ENCODE measurements around the gene PRR20C. TPM values are rescaled to one million over a fixed set of nuclear protein-coding genes. Genes with fewer than 3 reads are reported as not detected.
"Not testable (repeated sequence)": the region's sequence is repeated elsewhere in the genome, so short reads cannot be mapped to it uniquely, and the experiment has no call there.

PRR20C gene
- not detected in 3 replicates for polyA plus RNA-seq
- not detected for polyA plus RNA-seq (2011; ENCODE audit: low read depth)
- not detected in 2 replicates for polyA plus RNA-seq (2011; cell fraction: cytosol; rRNA removed)
- not detected in 2 replicates for polyA plus RNA-seq (2011; cell fraction: nucleus; rRNA removed)
- polyA plus RNA-seq (2012; ENCODE audit: low replicate concordance): not detected in 2 replicates
- polyA minus RNA-seq: not detected in 3 replicates
- polyA minus RNA-seq (2011; cell fraction: cytosol; rRNA and poly(A)+ RNA removed): not detected
- not detected in 2 replicates for polyA minus RNA-seq (2011; cell fraction: nucleus; rRNA and poly(A)+ RNA removed)

DNA sequence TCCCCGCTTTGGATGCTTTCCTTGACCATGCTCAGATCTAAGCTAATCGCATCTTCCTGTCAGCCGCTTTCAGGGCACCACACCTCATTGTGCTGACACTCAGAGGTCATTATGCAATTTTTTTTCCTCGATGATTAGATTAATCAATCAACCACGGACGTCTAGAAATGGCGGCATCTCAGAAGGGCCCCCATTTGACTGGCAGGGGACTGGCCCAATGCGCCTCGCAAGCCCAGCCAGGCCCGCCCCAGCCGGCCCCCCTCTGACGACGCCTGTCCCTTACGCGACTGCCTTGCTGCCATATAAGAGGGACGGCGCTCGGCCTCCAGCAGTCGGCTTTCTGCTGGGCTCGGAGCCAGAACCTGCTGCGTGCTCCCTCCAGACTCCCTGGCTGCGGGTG is at the start of gene PRR20C:
Gene PRR20C, plus strand, starts transcription at position 301 of the 400 bp plus-strand sequence. CDS start 387 bp downstream, outside the sequence.
- H3K4me2 ChIP-seq (ENCODE audit: control insufficient read depth, extremely low read depth, insufficient read depth, low read depth, low read length); H2AFZ ChIP-seq (ENCODE audit: control insufficient read depth, low read length); H3K9ac ChIP-seq (ENCODE audit: control insufficient read depth, extremely low read depth, insufficient read depth, low read length); H3K27ac ChIP-seq (ENCODE audit: control insufficient read depth, insufficient read depth, low read length); H3K36me3 ChIP-seq (ENCODE audit: control insufficient read depth in 2 of 2, extremely low read depth in 1 of 2, insufficient read depth in 2 of 2, low read length in 2 of 2); FAIRE-seq; dilution Hi-C loops (cut with MboI; ENCODE audit: extremely low pct_ligation_motif_present, low sequenced_read_pairs); DNase-seq (ENCODE audit: low read depth, low spot score); H3K79me2 ChIP-seq (ENCODE audit: control insufficient read depth, insufficient read depth, low read length); H3K4me1 ChIP-seq (ENCODE audit: control insufficient read depth, extremely low read depth, insufficient read depth, low read length); H3K4me3 ChIP-seq (ENCODE audit: control insufficient read depth in 2 of 3, extremely low read depth in 1 of 3, insufficient read depth in 2 of 3, low read depth in 1 of 3, low read length in 3 of 3); H4K20me1 ChIP-seq (ENCODE audit: control insufficient read depth, extremely low read depth, insufficient read depth, low read length); H3K27me3 ChIP-seq (ENCODE audit: control insufficient read depth, extremely low read depth, insufficient read depth, low read length); H3K9me1 ChIP-seq (ENCODE audit: control insufficient read depth, extremely low read depth, insufficient read depth, low read length); H3K9me3 ChIP-seq (ENCODE audit: control insufficient read depth, low read depth, low read length): not testable (repeated sequence)

DNA sequence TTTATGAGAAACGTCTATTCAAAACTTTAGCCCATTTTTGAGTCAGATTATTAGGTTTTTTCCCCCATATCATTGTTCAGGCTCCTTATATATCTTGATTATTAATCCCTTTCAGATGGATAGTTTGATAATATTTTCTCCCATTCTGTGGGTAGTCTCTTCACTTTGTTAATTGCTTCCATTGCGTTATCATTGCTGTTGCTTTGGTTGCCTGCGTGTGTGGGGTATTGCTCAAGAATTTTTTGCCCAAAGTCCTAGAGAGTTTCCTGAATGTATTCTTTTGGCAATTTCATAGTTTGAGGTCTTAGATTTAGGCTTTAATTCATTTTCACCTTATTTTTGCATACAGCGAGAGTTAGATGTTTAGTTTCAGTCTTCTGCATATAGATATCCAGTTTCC is 38.9 kb upstream of the PRR20C start:
- Histone ChIP-seq H3K4me2 (ENCODE audit: control insufficient read depth, extremely low read depth, insufficient read depth, low read depth, low read length) (no peak overlapping the region), H3K4me3 (ENCODE audit: control insufficient read depth in 2 of 3, extremely low read depth in 1 of 3, insufficient read depth in 2 of 3, low read depth in 1 of 3, low read length in 3 of 3) (no peak overlapping the region), H3K36me3 (ENCODE audit: control insufficient read depth in 2 of 2, extremely low read depth in 1 of 2, insufficient read depth in 2 of 2, low read length in 2 of 2) (no peaks in the 10 kb centered on the region), H3K27me3 (ENCODE audit: control insufficient read depth, extremely low read depth, insufficient read depth, low read length) (no peaks in the 10 kb centered on the region), H3K9me1 (ENCODE audit: control insufficient read depth, extremely low read depth, insufficient read depth, low read length) (no peaks in the 10 kb centered on the region), H3K9me3 (ENCODE audit: control insufficient read depth, low read depth, low read length) (no peaks in the 10 kb centered on the region), H2AFZ (ENCODE audit: control insufficient read depth, low read length) (no peak overlapping the region), H3K9ac (ENCODE audit: control insufficient read depth, extremely low read depth, insufficient read depth, low read length) (no peak overlapping the region), H3K27ac (ENCODE audit: control insufficient read depth, insufficient read depth, low read length) (no peak overlapping the region), H4K20me1 (ENCODE audit: control insufficient read depth, extremely low read depth, insufficient read depth, low read length) (no peaks in the 10 kb centered on the region), H3K79me2 (ENCODE audit: control insufficient read depth, insufficient read depth, low read length) (no peaks in the 10 kb centered on the region), H3K4me1 (ENCODE audit: control insufficient read depth, extremely low read depth, insufficient read depth, low read length) (no peaks in the 10 kb centered on the region)
- DNase-seq (ENCODE audit: low read depth, low spot score) (no peak), FAIRE-seq (no peak)
- dilution Hi-C loops (cut with MboI; ENCODE audit: extremely low pct_ligation_motif_present, low sequenced_read_pairs): no loop called here
- TF ChIP-seq EZH2 (IDR thresholded peaks at IDR 0.05; ENCODE audit: low read length): no peak
- TF ChIP-seq, protein P1, sequence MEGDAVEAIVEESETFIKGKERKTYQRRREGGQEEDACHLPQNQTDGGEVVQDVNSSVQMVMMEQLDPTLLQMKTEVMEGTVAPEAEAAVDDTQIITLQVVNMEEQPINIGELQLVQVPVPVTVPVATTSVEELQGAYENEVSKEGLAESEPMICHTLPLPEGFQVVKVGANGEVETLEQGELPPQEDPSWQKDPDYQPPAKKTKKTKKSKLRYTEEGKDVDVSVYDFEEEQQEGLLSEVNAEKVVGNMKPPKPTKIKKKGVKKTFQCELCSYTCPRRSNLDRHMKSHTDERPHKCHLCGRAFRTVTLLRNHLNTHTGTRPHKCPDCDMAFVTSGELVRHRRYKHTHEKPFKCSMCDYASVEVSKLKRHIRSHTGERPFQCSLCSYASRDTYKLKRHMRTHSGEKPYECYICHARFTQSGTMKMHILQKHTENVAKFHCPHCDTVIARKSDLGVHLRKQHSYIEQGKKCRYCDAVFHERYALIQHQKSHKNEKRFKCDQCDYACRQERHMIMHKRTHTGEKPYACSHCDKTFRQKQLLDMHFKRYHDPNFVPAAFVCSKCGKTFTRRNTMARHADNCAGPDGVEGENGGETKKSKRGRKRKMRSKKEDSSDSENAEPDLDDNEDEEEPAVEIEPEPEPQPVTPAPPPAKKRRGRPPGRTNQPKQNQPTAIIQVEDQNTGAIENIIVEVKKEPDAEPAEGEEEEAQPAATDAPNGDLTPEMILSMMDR (optimal IDR thresholded peaks at IDR 0.05 in 1 of 3, IDR thresholded peaks at IDR 0.05 in 1 of 3, conservative IDR thresholded peaks at IDR 0.05 in 1 of 3; ENCODE audit: extremely low read depth in 1 of 3, insufficient read depth in 2 of 3, low read length in 3 of 3): no peak

DNA sequence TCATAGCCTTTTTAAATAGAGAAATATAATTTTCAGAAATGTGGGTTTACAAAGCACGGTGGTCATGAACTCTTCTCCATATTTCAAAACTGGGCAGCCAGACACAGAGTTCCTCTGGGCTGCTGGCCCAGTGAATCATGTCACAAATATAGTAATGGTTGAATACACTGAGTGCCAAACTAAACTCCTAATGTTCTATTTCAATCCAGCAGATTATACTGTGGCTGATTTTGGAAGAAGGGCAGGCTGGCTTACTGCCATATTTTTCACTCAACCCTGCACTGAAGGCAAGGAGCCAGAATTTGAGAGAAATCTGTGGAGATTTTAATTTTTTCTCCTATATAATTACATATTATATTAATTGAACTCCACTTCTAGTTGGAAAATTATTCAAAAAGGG is 30.2 kb upstream of the PRR20C start:
- Histone ChIP-seq H3K27ac (ENCODE audit: control insufficient read depth, insufficient read depth, low read length) (no peak overlapping the region), H3K9me1 (ENCODE audit: control insufficient read depth, extremely low read depth, insufficient read depth, low read length) (no peaks in the 10 kb centered on the region), H3K9me3 (ENCODE audit: control insufficient read depth, low read depth, low read length) (no peaks in the 10 kb centered on the region), H3K4me2 (ENCODE audit: control insufficient read depth, extremely low read depth, insufficient read depth, low read depth, low read length) (no peak overlapping the region), H2AFZ (ENCODE audit: control insufficient read depth, low read length) (no peak overlapping the region), H3K36me3 (ENCODE audit: control insufficient read depth in 2 of 2, extremely low read depth in 1 of 2, insufficient read depth in 2 of 2, low read length in 2 of 2) (no peaks in the 10 kb centered on the region), H3K4me3 (ENCODE audit: control insufficient read depth in 2 of 3, extremely low read depth in 1 of 3, insufficient read depth in 2 of 3, low read depth in 1 of 3, low read length in 3 of 3) (no peak overlapping the region), H3K9ac (ENCODE audit: control insufficient read depth, extremely low read depth, insufficient read depth, low read length) (no peak overlapping the region), H4K20me1 (ENCODE audit: control insufficient read depth, extremely low read depth, insufficient read depth, low read length) (no peaks in the 10 kb centered on the region), H3K4me1 (ENCODE audit: control insufficient read depth, extremely low read depth, insufficient read depth, low read length) (no peaks in the 10 kb centered on the region), H3K79me2 (ENCODE audit: control insufficient read depth, insufficient read depth, low read length) (no peaks in the 10 kb centered on the region), H3K27me3 (ENCODE audit: control insufficient read depth, extremely low read depth, insufficient read depth, low read length) (no peaks in the 10 kb centered on the region)
- TF ChIP-seq, protein P1 (optimal IDR thresholded peaks at IDR 0.05 in 1 of 3, IDR thresholded peaks at IDR 0.05 in 1 of 3, conservative IDR thresholded peaks at IDR 0.05 in 1 of 3; ENCODE audit: extremely low read depth in 1 of 3, insufficient read depth in 2 of 3, low read length in 3 of 3): no peak
- no peak for TF ChIP-seq EZH2 (IDR thresholded peaks at IDR 0.05; ENCODE audit: low read length)
- DNase-seq (ENCODE audit: low read depth, low spot score): no peak
- FAIRE-seq: no peak
- dilution Hi-C loops (cut with MboI; ENCODE audit: extremely low pct_ligation_motif_present, low sequenced_read_pairs): no loop called here
